Measurements from ENCODE around the gene MYO9A.
A peak's percentile ranks its signal among the peaks of the same experiment; 100 is the strongest.

The MYO9A gene

DNA sequence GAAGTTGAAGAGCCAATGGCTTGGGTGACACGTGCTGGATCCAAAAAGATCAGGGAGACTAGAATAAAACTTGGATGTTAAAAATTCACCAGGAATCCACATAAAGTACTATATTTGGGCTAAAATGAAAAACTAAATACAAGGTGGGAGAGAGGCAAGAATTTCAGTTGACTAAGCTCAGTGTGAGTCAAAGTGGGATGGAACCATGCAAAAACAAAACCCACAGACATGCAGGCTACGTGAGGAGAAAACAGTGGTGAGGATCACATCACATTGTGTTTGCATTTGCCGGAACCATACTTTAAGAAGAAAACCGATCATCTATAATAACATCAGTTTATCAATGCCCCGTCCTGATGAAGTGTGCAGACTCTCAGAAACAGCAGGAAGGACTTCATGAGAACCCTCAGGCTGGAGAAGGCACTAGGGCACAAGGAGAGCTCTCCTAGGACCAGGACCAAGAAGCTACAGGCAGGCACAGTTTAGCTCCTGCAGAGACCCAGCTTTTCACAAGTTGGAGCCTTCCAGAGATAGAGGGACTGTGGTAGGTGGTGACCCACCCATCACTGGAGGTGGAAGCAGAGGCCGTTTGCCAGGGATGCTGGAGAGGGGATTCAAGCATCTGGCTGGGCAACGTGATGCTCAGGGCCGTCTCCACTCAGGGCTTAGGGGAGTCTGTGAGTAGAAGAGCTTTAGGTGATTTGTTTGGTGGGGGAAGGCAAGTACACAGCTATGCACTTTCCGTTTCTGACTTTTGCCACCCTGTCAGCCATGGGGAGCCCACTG is 336.6 kb downstream of the MYO9A start:
- TF ChIP-seq, protein P1, sequence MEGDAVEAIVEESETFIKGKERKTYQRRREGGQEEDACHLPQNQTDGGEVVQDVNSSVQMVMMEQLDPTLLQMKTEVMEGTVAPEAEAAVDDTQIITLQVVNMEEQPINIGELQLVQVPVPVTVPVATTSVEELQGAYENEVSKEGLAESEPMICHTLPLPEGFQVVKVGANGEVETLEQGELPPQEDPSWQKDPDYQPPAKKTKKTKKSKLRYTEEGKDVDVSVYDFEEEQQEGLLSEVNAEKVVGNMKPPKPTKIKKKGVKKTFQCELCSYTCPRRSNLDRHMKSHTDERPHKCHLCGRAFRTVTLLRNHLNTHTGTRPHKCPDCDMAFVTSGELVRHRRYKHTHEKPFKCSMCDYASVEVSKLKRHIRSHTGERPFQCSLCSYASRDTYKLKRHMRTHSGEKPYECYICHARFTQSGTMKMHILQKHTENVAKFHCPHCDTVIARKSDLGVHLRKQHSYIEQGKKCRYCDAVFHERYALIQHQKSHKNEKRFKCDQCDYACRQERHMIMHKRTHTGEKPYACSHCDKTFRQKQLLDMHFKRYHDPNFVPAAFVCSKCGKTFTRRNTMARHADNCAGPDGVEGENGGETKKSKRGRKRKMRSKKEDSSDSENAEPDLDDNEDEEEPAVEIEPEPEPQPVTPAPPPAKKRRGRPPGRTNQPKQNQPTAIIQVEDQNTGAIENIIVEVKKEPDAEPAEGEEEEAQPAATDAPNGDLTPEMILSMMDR (conservative IDR thresholded peaks at IDR 0.05), result no peak
- no peak for TF ChIP-seq ZFX (IDR thresholded peaks at IDR 0.05)
- H3K27ac ChIP-seq, result no peak overlapping the region

DNA sequence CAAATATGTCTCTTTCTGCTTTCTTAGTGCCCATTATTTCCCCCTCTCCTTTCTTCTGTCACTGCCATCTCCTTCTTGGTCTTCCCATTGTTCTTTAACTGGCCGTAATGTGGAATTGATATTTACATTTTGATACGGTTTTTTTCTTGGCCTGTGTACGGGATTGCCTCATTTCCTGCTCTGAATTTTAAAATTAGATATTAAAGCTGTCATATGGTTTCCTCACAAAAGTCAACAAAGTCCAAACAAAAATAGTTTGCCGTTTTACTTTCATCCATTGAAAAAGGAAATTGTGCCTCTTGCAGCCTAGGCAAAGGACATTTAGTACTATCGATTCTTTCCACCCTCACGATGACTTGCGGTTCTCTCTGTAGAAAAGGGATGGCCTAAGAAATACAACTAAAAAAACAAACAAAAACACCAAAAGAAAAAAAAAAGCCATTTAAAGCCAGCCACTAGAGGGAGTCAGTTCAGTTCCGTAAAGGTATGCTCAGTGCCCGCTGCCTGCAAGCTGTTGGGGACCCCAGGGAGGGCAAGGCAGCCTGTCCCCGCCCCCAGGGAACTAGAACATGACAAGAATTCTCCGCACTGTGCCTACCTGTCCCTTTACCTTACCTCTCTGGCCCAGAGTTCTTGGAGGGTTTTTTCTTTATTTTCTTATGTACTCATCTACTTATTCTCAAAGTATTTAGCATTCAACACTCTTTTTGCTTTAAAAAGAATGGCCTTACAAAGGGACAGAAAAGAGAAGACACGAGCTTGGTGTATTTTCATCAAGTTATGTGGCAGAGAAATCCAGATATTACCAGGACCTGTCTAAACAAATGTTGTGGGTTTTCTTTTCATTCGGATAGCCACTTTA is 337.6 kb downstream of the MYO9A start:
- no peak for TF ChIP-seq ZFX (IDR thresholded peaks at IDR 0.05)
- TF ChIP-seq, protein P1 (conservative IDR thresholded peaks at IDR 0.05), result peak; percentile 92

DNA sequence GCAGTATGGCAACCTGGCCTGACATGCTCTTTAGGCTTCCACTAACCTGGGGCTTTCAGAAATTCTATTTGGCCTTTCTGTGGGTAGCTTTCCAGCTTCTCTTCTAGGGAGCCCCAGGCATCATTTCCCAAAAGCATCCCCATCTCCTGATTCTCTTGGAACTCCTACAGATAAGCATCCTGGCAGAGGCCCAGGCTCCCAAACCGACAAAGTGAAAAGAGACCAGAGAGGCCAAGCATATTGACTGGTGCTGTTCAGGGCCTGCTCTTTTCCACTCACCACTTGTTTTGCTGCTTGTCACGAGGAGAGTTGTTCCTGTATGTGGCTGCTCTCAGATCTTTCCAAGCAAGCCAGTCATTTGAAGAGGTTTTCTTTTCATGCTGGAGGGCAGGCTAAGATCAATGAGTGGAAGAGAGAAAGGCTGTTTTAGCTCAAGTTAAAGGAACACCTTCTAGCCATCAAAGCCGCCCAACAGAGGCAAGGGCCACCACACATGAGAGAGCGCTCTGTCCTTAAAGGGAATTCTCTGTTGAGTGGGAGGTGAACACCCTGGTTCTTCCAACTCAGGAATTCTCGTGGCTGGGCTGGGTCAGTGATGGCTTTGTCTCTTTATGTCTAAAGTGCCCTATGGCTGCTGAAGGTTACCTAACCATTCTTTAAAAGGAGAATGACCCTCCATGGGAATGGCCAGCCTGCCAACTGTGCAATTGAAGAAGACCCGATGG is 338.7 kb downstream of the MYO9A start:
- TF ChIP-seq, protein P1 (conservative IDR thresholded peaks at IDR 0.05), result no peak
- TF ChIP-seq ZFX (IDR thresholded peaks at IDR 0.05), result no peak
- no peak overlapping the region for H3K27ac ChIP-seq

More for the DNA sequence above, 337.6 kb downstream of the MYO9A start:
- H3K27ac ChIP-seq, result no peak overlapping the region

DNA sequence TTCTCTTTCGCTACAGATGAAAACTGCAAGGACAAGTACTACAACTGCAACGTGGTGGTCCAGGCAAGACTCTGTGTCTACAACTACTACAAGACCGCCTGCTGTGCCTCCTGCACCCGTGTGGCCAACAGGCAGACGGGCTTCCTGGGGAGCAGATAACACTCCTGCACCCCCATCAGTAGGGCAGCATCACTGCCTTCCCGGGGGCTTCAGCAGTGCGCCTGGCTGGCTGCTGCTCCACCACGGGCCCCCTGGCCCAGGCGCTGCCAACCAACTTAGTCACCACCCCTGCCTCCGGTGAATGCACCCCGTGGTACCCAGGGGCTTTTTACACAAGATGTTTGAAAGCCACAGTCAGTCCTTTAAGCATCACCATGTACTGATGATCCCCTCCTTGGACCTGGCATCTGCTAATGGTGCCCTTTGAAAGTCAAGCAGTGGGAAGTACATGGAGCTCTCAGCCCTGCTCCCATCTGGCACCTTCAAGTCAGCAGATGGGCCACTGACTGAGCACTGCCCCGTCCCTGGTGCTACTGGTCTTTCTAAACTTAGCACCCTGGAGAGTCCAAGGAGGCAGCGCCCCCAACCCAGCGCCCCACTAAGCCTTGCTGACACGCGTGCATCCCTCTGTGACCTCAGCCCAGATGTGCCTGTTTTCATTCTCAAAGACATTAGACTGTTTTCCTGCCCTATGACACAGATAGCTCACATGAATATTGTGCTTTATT is 340.6 kb downstream of the MYO9A start:
- no peak overlapping the region for H3K27ac ChIP-seq
- TF ChIP-seq, protein P1 (conservative IDR thresholded peaks at IDR 0.05), result no peak
- no peak for TF ChIP-seq ZFX (IDR thresholded peaks at IDR 0.05)

DNA sequence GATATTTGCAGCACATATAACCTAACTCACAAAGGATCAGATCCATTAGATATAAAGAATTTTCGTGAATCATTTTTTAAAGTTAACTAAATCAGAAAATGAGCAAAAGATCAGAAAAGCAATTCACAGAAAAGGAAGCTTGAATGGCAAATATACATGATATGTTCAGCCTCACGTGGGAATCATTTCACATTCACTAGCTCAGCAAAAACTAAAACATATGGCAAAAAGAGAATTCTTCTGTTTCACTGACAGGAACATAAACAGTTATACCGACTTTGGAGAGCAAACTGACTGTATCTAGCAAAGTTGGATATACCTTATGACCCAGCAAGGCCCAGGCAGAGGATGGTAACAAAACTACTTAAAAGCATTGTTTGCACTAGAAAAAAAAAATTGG is 341.6 kb downstream of the MYO9A start:
- TF ChIP-seq ZFX (IDR thresholded peaks at IDR 0.05), result no peak
- TF ChIP-seq, protein P1 (conservative IDR thresholded peaks at IDR 0.05), result no peak
- H3K27ac ChIP-seq, result no peak overlapping the region

DNA sequence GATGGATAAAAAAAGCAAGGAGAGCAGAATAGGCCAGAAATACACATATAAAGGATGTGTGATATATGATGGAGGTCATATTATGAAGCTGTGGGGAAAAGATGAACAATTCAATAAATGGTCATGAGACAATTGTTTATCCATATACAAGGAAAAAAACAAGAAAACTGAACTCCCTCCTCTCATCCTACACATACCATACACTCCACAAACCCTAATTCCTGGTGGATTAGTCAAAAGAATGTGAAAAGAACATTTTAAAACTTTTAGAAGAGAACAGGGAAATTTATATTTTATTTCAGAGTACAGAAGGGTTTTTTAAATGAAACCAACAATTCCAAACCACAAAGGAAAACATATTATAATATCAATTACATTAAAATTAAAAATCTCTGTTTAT is 342.1 kb downstream of the MYO9A start:
- no peak overlapping the region for H3K27ac ChIP-seq
- no peak for TF ChIP-seq ZFX (IDR thresholded peaks at IDR 0.05)
- TF ChIP-seq, protein P1 (conservative IDR thresholded peaks at IDR 0.05), result no peak
